IMR-90 (cell line): ENCODE measurements around the gene LTB4R.

Experiments
- CHD1 ChIP-seq: IDR thresholded peaks from 2 replicates; pipeline ENCODE4 v1.6.1; 2012; ENCODE audit warnings: low read depth, low read length, improper control_type of control experiment
- CTCF ChIP-seq: conservative IDR thresholded peaks from 2 replicates; pipeline ENCODE4 v1.5.1; 2012; ENCODE audit warnings: mild to moderate bottlenecking, low read depth, low read length, improper control_type of control experiment
- FOS ChIP-seq: fragments of 150-350 bp; IDR thresholded peaks from 2 replicates; pipeline ENCODE4 v1.6.1; 2016; ENCODE audit warnings: low read depth, low read length
- POLR2A ChIP-seq: IDR thresholded peaks from 2 replicates; pipeline ENCODE4 v1.6.1; 2012; ENCODE audit warnings: mild to moderate bottlenecking, low read depth, low read length

- TF ChIP-seq CTCF (peak; percentile 95), CHD1 (no peak), POLR2A (no peak), FOS (peak; percentile 3; the same call in 1 of the 2 replicates)
Observed at GRCh38 chr14:24365600-24366412, 54.5 kb downstream of the LTB4R start.
